Gastrocnemius medialis (tissue), 4 donors: ENCODE results near the gene CCDC27.

ENCODE experiments used
- CTCF ChIP-seq, 5 experiments: fragments of 450-650 bp in 3 of 5; fragments of 200-600 bp in 2 of 5; sonication (generic) in 2 of 5; IDR thresholded peaks in 4 of 5; conservative IDR thresholded peaks in 1 of 5; 1 replicate in 4 of 5; 2 replicates in 1 of 5; pipeline ENCODE4 v1.5.1; 2016 to 2019; ENCODE audit warnings: antibody characterized with exemption in 5 of 5, mild to moderate bottlenecking in 3 of 5, moderate library complexity in 3 of 5
- POLR2A ChIP-seq, 2 donors: fragments of 450-650 bp; IDR thresholded peaks; one replicate each; pipeline ENCODE4 v1.6.1; 2017; ENCODE audit warnings: antibody characterized with exemption in 2 of 2, mild to moderate bottlenecking in 2 of 2, moderate library complexity in 2 of 2

GRCh38 chr1:3788756-3789420 is 36.6 kb downstream of the CCDC27 start:
- no peak for TF ChIP-seq POLR2A (IDR thresholded peaks at IDR 0.05)
- TF ChIP-seq CTCF (IDR thresholded peaks at IDR 0.05 in 4 of 5, conservative IDR thresholded peaks at IDR 0.05 in 1 of 5), result no peak
